ENCODE results near the gene MYOM1.

The MYOM1 gene

GRCh38 chr18:3104190-3105054, 115.3 kb downstream of the MYOM1 start:
- H3K4me3 ChIP-seq (ENCODE audit: low read depth, low read length) = no peak overlapping the region
- TF ChIP-seq, protein P1, sequence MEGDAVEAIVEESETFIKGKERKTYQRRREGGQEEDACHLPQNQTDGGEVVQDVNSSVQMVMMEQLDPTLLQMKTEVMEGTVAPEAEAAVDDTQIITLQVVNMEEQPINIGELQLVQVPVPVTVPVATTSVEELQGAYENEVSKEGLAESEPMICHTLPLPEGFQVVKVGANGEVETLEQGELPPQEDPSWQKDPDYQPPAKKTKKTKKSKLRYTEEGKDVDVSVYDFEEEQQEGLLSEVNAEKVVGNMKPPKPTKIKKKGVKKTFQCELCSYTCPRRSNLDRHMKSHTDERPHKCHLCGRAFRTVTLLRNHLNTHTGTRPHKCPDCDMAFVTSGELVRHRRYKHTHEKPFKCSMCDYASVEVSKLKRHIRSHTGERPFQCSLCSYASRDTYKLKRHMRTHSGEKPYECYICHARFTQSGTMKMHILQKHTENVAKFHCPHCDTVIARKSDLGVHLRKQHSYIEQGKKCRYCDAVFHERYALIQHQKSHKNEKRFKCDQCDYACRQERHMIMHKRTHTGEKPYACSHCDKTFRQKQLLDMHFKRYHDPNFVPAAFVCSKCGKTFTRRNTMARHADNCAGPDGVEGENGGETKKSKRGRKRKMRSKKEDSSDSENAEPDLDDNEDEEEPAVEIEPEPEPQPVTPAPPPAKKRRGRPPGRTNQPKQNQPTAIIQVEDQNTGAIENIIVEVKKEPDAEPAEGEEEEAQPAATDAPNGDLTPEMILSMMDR (conservative IDR thresholded peaks at IDR 0.05; ENCODE audit: low read depth, low read length) = no peak
- DNase-seq (ENCODE audit: low read depth) = peak; percentile 43

- TF ChIP-seq, protein P1 (conservative IDR thresholded peaks at IDR 0.05; ENCODE audit: low read depth, low read length) = no peak
- no peak overlapping the region for H3K4me3 ChIP-seq (ENCODE audit: low read depth, low read length)
- DNase-seq (ENCODE audit: low read depth) = no peak
Measured at GRCh38 chr18:3103576-3103975, 116.2 kb downstream of the MYOM1 start.

- TF ChIP-seq, protein P1 (conservative IDR thresholded peaks at IDR 0.05; ENCODE audit: low read depth, low read length) = no peak
- no peak overlapping the region for H3K4me3 ChIP-seq (ENCODE audit: low read depth, low read length)
- no peak for DNase-seq (ENCODE audit: low read depth)
Measured at GRCh38 chr18:3102983-3103382, 116.8 kb downstream of the MYOM1 start.

- no peak overlapping the region for H3K4me3 ChIP-seq (ENCODE audit: low read depth, low read length)
- TF ChIP-seq, protein P1 (conservative IDR thresholded peaks at IDR 0.05; ENCODE audit: low read depth, low read length) = no peak
- no peak for DNase-seq (ENCODE audit: low read depth)
Measured at GRCh38 chr18:3100498-3101132, 119.2 kb downstream of the MYOM1 start.

GRCh38 chr18:3099327-3099726, 120.4 kb downstream of the MYOM1 start:
- TF ChIP-seq, protein P1 (conservative IDR thresholded peaks at IDR 0.05; ENCODE audit: low read depth, low read length) = no peak
- no peak for DNase-seq (ENCODE audit: low read depth)
- H3K4me3 ChIP-seq (ENCODE audit: low read depth, low read length) = no peak overlapping the region

- TF ChIP-seq, protein P1 (conservative IDR thresholded peaks at IDR 0.05; ENCODE audit: low read depth, low read length) = no peak
- DNase-seq (ENCODE audit: low read depth) = no peak
Measured at GRCh38 chr18:3097082-3097481, 122.7 kb downstream of the MYOM1 start.

More at GRCh38 chr18:3097082-3097481, 122.7 kb downstream of the MYOM1 start:
- no peak overlapping the region for H3K4me3 ChIP-seq (ENCODE audit: low read depth, low read length)

Measured in choroid plexus epithelial cell (primary cell).